ENCODE measurements around the gene LTV1. TPM values are rescaled to one million over a fixed set of nuclear protein-coding genes. Genes with fewer than 3 reads are reported as not detected.

The LTV1 gene
- total and polyA plus RNA-seq, 9 of the 15 experiments (the other 6 are each of a cell fraction or from before 2014, with no cell fraction given), result 57.9 to 162 (median 119) TPM

DNA sequence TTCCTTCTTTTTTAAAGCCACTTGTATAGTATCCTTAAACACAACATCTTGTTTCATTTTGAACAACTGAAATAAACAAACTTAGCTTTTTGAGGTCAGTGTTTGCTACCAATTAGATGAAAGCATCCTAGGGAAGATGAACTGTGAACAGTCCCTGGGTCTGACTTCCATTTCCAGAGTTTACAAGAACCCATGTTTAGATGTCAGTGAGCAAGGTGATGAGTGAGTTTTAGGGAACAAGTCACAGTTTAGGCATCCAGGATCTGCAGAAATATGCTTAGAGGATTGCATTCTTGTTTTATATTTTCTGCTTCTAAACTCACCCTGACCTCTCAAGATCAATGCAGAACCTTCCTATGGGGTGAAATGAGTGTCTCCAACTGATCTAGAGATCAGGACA is 24.1 kb downstream of the LTV1 start:
- H3K9me3 ChIP-seq (replicated peaks; ENCODE audit: control insufficient read depth, insufficient read depth, low read depth, low read length), result no peaks in the 10 kb centered on the region
- POLR2A ChIA-PET, result no interaction called here
- FAIRE-seq (no peak), ATAC-seq (no peak), DNase-seq (ENCODE audit: extremely low read depth in 1 of 4, low spot score in 3 of 4) (no peak)
- no peak overlapping the region for H3K4me2 ChIP-seq (ENCODE audit: insufficient read depth, low read length)
- H3K36me3 ChIP-seq (ENCODE audit: control insufficient read depth, insufficient read depth, low read length), result peaks cover 30% of the 10 kb centered on the region
- in situ Hi-C loops (cut with MboI), result no loop called here
- H3K9ac ChIP-seq (ENCODE audit: insufficient read depth in 1 of 2, low read depth in 2 of 2, low read length in 2 of 2), result no peak overlapping the region
- no peaks in the 10 kb centered on the region for H3K9me1 ChIP-seq (ENCODE audit: control insufficient read depth, insufficient read depth, low read length)
- CTCF ChIA-PET (ENCODE audit: low intra/inter-chr PET ratio), result no interaction called here
- BruUV-seq (replicated peaks), result no TSS peak
- no peak overlapping the region for H3K27ac ChIP-seq (ENCODE audit: extremely low read depth, low read depth, low read length)
- TF ChIP-seq XRCC3 (IDR thresholded peaks at IDR 0.05), result no peak
- no peak for TF ChIP-seq POLR2G (IDR thresholded peaks at IDR 0.05; ENCODE audit: low read depth, low read length)
- TF ChIP-seq SRSF9 (IDR thresholded peaks at IDR 0.05; ENCODE audit: borderline replicate concordance, low read depth, low read length), result no peak
- no peak for TF ChIP-seq TAF15 (IDR thresholded peaks at IDR 0.05; ENCODE audit: low read depth, low read length)
- no peak for TF ChIP-seq KLF1 (tag; IDR thresholded peaks at IDR 0.05)
- no peak for TF ChIP-seq POLR3G (IDR thresholded peaks at IDR 0.05; ENCODE audit: extremely low read depth, insufficient read length, insufficient replicate concordance)
- TF ChIP-seq ZFP36 (IDR thresholded peaks at IDR 0.05; ENCODE audit: low read depth, low read length, partially characterized antibody), result no peak
- TF ChIP-seq, protein P1, sequence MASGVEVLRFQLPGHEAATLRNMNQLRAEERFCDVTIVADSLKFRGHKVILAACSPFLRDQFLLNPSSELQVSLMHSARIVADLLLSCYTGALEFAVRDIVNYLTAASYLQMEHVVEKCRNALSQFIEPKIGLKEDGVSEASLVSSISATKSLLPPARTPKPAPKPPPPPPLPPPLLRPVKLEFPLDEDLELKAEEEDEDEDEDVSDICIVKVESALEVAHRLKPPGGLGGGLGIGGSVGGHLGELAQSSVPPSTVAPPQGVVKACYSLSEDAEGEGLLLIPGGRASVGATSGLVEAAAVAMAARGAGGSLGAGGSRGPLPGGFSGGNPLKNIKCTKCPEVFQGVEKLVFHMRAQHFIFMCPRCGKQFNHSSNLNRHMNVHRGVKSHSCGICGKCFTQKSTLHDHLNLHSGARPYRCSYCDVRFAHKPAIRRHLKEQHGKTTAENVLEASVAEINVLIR (CRISPR knock-in tag; IDR thresholded peaks at IDR 0.05), result no peak
- no peaks in the 10 kb centered on the region for H3K79me2 ChIP-seq (ENCODE audit: control insufficient read depth, insufficient read depth, low read length)
- no peaks in the 10 kb centered on the region for H4K20me1 ChIP-seq (replicated peaks; ENCODE audit: control insufficient read depth, insufficient read depth, low read length)
- H3K4me3 ChIP-seq, result no peak overlapping the region
- no peaks in the 10 kb centered on the region for H3K4me1 ChIP-seq (replicated peaks in 1 of 2; ENCODE audit: control insufficient read depth in 2 of 2, insufficient read depth in 2 of 2, low read length in 2 of 2)
- H3K27me3 ChIP-seq (ENCODE audit: control insufficient read depth in 2 of 2, insufficient read depth in 2 of 2, low read length in 2 of 2), result no peaks in the 10 kb centered on the region
- H2AFZ ChIP-seq (ENCODE audit: low read depth, low read length), result no peak overlapping the region
- intact Hi-C loops (cut with micrococcal nuclease), result loop anchor here (10.0 kb wide), 1 partner anchor 148 kb away; no protein-coding TSS in a partner anchor
